ENCODE results near the gene GMCL1.

- no peak for TF ChIP-seq CTCF (IDR thresholded peaks at IDR 0.05)
- TF ChIP-seq EP300 (IDR thresholded peaks at IDR 0.05) = no peak
- no peak for TF ChIP-seq POLR2A (IDR thresholded peaks at IDR 0.05)
Observed at GRCh38 chr2:69789772-69790600, 39.5 kb upstream of the GMCL1 start.
